Spleen (tissue), 3 donors: ENCODE data around the gene FDPS.

Experiments used
- POLR2A ChIP-seq, 3 donors: fragments of 450-650 bp; IDR thresholded peaks; one replicate each; pipeline ENCODE4 v1.5.1; 2017; ENCODE audit warnings: antibody characterized with exemption in 3 of 3, mild to moderate bottlenecking in 1 of 3
- POLR2AphosphoS5 ChIP-seq, 3 donors: sonication (generic); formaldehyde crosslinking; IDR thresholded peaks; one replicate each; pipeline ENCODE4 v1.5.1; 2017; ENCODE audit warnings: antibody characterized with exemption in 3 of 3

DNA sequence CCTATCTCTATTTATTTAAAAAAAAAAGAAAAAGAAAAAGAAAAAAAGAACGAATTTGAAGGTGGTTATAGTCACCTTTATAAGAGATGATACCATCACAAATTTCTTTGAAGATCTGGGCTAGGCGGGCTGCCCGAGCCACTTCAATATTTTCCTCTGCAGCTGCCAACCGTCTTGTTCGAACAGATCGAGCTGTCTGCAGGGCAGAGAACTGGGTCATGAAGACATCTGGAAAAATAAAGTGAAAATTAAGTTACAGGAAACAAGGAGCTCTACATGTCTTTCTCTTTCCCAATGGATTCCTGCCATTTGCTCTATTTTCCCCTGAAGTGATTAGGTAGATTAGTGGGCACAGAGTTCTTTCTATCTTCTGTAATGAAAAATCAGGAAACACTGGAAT is 44.0 kb downstream of the FDPS start:
- TF ChIP-seq POLR2A (IDR thresholded peaks at IDR 0.05) (no peak), POLR2AphosphoS5 (IDR thresholded peaks at IDR 0.05) (no peak)
